NCI-H187 (cell line): ENCODE data around the gene VPS72.

Source experiments
- DNase-seq, 2 experiments: peaks; one replicate each; lab custom pipeline; 2025; lab: John Stamatoyannopoulos, UW

VPS72 gene

DNA sequence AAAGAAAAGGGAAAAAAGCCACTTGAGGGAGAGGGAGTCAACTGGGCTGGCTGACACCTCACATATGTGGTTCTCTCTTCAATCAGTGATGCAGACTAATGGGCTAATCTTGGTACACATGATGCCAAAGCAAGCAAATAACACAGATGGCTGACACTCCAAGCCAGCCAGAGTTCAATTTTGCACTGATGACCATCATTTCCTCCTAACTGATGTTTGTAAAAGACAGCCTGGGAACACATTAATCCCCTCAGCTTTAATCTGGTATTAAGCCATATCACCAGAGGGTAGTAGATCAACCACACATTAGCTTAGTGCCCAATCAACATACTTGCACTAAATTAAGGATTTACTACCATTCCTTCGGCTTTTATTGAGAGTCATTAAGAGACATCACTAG, 2.8 kb downstream of the VPS72 start:
- DNase-seq = no peak

DNA sequence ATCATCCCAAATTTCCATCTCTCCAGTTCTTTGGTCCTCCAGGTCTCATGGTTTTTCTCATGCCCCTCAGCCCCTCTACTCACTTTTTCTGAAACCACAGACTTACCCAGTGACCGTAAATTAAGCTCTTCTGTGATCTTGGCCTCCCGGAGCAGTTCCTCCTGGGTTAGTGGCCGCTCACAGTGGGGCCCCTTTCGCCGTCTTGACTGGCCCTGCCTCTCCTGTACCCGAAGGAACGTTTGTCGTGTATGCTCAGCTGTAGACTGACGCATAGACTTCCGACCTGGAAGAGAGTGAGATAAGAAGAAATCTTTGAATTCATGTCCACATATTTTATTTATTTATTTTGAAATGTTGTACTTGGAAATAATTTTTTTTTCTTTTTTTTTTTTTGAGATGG, 5.8 kb downstream of the VPS72 start:
- no peak for DNase-seq

DNA sequence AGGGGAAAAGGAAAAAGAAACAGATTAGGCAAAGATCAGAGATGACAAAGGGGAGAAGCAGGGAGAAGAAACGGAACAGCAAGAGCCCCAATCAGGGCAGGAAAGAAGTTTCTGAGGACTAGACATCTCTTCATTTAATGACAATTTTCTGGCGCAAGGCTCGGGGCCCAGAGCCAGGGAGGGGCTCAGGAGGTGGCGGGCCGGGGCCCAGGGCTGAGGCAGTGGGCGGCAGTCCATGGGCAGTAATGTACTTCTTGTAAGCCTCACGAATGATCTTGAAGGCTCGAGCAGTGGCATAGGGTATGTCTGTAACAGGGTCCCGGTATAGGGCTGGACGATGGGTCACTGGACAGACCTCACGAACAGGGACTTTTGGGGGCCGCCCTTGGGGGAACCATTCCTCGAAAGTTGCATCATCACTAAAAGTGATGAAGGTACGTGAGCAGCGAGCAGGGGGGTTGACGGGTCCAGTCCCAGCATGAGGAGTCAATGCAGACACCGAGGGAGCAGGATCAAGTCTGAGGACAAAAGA, 13.4 kb downstream of the VPS72 start:
- no peak for DNase-seq

DNA sequence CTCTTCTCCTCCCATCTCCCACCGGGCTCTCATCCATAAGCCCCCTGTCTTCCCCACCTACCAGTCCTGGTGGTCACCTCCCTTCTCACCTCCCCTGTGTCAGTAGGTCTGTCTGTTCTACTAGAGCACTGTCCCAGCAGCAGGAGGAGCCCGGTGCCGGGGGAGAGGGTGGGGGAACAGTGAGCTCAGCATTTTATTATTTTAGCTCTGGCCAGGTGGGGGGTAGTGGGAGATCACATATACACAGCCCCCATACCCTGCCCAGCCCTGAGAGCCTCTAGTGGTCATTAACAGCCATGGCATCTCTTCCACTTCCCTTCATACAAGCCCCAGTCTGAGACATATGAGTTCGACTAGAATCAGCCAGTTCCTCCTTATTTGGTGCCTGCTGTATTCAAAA, 14.1 kb downstream of the VPS72 start, which contains the start of gene TMOD4:
TMOD4 (minus strand) TSS at position 119 of the 400 bp plus-strand sequence. CDS start 1,106 bp downstream, outside the sequence.
- DNase-seq = no peak

DNA sequence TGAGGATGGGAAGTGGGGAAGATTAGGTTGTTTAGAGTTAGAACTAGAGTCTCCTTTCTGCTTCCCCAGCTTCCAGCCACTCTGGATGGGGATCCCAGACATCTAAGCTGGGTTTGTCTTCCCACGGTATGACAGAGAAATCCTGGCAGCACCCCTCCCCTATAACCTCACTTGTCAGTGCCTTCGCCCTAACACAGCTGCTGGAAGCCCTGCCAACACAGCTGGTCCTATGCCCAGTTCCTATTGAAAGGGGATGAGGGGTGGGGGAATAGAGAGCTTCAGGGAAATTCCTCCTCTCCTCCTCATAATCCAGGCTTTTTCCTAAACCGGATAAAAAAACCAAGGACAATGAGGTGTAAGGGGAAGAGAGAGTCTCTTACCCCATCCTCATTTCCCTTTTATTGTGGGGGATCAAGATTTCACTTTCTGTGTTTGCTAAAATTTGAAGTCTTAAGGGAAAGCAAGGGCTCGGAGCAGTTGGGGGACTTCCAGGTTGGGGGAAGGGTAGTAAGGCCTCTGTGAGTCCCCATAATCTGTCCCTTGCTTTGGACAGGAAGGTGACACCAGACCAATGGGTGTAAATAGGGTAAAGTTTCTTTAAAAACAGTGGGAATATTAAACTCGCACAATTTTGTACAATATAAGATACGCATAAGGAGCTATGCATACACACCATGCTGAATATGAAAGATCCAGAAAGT, 14.8 kb downstream of the VPS72 start:
- no peak for DNase-seq

DNA sequence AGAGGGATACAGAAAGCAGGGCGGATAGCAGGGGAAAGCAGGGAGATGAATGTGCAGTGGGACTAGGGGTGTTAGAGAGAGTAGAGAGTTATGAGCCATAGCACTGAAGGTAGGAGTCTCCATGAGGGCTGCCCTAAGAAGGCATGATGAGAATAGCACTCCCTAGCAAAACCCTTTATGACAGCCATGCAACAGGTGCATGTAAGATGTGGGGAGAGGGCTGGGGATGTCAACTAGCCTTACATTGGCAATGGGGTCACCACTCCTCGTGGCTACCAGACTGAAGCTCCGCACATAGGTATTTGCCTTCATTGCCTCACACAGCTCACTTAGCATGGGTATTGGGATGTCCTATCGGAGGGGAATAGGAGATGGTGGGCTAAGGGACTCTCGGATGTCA, 18.8 kb downstream of the VPS72 start:
- no peak for DNase-seq

DNA sequence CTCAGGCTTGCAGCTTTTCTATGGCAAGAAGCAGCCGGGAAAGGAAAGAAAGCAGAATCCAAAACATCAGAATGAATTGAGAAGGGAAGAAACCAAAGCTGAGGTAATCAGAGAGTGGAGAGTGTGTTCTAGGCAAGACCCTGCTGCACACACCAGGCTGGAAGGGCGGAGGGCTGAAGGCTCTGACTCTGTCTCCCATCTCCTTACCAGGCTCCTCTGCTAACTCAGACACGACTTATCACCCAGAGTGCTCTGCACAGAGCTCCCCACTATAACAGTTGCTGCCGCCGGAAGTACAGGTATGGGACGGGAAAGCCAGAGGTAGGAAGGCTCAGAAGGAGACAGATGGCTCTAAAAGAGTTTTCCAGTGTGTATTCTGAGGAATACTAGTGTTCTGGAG, 22.9 kb downstream of the VPS72 start:
- DNase-seq = no peak

DNA sequence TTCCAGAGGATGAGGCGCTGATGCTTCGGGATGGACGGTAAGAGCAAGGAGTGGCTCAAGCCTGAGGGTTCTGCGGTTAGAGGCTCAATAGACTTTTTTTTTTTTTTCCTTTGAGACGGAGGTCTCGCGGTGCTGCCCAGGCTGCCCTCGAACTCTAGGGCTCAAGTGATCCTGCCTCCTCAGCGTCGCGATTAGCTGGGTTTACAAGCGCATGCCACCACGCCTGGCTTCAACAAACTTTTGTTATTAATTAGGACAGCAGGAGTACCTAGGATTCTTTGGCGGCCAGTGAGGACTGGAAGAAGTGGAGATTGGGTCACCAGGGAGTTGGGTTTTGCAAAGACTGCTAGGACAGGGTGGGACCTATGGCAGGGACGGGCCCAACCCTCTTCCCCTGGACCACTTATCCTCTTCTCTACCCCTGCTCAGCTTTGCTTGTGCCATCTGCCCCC, 23.5 kb downstream of the VPS72 start:
- no peak for DNase-seq

DNA sequence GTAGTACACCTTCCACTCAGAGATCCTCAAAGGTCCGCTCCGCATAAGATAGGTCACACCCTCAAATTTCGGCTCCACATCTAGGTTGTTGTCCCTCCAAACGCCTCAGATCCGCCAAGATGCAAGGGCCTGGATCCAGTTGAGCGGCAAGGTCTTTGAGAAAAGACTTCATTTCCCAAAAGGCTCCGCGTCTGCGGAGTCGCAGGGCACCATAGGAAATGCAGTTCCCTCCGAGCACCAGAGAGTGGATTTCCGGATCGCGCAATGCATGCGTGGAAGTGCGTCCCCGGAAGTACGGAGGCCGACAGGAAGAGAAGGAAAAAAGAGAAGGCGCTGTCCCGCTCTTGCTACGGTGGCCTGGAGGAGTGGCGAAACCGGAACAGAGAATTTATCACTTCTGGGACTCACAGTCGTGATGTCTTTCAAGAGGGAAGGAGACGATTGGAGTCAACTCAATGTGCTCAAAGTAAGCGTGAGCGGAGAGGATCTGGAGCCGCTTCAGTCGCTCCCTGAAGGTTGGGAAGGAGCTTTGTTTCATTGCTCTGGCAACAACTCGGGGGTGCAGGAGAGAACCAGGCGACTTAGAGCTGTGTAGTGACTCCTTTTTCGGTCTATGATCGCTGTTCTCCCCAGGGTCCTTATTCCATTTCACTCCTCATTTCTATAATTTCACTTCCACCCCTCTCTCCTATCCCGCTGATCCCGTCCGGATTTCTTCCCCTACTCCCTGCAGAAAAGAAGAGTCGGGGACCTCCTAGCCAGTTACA, 24.1 kb downstream of the VPS72 start, which contains the start of the genes LYSMD1 and SCNM1:
LYSMD1 (minus strand) TSS at position 165 of the 767 bp plus-strand sequence. CDS start 644 bp downstream, outside the sequence.
SCNM1 (plus strand) TSS at position 407 of the 767 bp plus-strand sequence; CDS start at position 416, 9 bp downstream.
- peak; percentile 98 to 99 for DNase-seq

DNA sequence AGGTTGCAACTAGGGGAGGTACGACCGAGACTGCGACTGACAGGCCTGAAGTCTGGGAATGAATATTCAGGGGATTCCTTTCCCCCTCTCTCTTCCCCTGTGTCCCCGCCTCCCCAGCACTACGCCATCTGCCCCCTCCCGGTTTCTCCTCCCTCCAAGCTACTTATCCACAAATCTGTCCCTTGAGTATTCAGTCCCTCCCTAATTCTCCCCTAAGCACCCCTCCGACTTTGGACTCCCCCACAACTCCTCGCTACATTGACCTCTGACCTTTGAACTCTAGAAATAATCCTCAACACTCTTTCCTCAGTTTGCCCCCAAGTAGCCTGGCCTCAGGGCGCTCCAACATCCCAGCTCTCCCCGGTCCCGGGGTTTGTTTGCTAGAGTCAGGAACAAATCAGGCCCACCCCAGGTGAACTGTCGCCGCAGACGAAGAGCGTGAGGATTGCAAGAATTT, 24.7 kb downstream of the VPS72 start:
- no peak for DNase-seq

DNA sequence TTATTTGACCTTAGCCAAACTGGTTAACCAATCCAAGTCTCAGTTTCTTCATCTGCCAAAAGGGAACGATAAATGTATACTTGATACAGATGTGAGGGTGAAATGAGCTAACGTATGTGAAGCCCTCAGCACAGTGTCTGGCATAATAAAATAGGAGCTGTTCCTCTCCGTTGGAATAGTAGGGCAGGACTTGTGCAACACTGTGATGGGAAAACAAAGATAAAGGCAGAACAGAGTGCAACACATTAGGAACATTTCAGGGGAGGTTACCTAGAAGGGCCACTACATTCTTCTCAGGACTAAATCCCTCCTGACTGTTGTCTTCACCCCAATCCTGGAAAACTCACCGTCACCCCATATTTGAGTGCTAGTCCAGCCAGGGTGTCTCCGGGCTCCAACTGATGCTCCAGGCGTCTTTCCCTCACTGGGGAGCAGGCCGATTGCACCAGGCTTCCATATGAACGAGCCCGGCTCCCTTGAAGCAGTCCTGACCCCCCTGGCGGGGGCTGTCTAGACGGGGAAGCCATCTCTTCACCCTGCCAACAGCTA, 25.2 kb downstream of the VPS72 start:
- DNase-seq = no peak

DNA sequence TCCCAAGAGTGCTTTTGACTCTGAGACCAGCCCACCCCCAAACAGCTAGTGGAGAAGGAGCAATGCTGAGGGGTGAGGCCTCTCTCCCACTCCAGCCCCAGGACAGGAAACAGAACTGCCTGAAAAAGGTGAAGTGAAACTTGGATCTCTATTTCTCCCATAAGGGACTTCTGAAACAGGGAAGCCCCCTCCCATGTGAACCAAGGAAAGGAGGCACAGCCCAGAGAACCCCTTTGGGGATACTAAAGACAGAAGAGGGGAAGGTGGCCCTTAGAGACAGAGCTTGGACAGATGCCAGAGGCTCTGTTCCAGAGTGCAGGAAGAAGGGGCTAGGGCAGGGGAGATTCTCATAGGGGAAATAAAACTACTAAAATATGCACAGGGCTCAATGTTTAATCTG, 30.6 kb downstream of the VPS72 start:
- no peak for DNase-seq

DNA sequence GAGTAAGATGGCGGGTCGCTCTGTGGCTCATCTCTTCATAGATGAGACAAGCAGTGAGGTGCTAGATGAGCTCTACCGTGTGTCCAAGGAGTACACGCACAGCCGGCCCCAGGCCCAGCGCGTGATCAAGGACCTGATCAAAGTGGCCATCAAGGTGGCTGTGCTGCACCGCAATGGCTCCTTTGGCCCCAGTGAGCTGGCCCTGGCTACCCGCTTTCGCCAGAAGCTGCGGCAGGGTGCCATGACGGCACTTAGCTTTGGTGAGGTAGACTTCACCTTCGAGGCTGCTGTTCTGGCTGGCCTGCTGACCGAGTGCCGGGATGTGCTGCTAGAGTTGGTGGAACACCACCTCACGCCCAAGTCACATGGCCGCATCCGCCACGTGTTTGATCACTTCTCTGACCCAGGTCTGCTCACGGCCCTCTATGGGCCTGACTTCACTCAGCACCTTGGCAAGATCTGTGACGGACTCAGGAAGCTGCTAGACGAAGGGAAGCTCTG, 31.2 kb downstream of the VPS72 start:
- DNase-seq = no peak

DNA sequence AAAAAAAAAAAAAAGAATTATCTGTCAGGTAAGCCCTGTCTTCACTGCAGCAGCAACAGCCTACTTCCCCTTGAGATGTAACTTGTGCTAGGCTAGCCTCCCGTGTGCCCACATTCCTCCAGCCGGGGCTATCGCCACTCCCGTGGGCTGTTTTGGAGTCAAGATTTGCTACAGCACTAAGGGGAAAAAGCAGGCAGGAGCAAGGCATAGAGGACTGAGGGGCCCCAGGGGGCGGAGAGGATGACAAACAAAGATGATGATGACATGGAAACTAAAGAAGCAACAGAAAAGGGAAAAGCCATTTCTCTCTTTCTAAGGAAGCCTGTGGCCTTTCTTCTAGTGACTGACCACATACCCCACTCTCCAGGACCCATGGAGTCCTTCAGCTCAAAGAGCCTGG, 31.7 kb downstream of the VPS72 start:
- DNase-seq = no peak

DNA sequence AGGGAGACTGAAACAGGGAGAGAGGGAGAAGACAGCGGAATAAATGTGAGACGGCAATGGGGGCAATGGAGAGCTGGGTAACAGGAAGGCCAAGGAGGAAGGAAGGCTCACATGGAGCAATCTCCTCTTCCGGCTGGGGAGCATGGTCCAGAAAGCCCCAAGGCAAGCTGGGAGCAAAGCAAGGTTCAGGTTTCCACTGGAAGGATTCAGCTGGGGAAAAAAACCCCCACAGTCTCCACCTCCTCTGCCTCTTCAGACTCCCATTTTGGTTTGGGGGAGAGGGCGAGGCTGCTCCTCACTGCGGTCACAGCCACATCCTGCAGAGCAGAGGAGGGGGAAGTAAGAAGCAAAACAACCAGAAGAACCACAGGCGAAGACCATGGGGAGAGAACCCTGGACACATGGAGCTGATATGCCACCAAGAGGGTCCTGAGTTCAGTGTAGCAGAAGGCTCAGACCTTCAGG, 32.9 kb downstream of the VPS72 start:
- no peak for DNase-seq

DNA sequence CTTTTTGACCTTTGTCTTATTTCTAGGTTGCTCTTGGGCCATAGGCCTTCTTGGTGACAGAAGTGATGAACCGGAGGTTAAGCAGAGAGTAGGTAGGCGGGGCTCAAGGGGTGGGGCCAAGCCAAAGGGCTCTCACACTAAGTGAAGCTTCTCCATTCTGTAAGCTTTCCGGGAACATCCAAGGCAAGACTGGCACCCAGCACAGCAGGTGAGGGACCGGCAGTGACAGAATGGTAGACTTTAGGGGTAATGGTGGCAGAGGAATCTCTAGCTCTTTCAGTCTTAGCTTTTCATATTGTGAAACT, 33.5 kb downstream of the VPS72 start, which contains the start of gene TNFAIP8L2:
TNFAIP8L2 (plus strand) TSS at position 135 of the 305 bp plus-strand sequence. CDS start 2,049 bp downstream, outside the sequence.
- DNase-seq = no peak

DNA sequence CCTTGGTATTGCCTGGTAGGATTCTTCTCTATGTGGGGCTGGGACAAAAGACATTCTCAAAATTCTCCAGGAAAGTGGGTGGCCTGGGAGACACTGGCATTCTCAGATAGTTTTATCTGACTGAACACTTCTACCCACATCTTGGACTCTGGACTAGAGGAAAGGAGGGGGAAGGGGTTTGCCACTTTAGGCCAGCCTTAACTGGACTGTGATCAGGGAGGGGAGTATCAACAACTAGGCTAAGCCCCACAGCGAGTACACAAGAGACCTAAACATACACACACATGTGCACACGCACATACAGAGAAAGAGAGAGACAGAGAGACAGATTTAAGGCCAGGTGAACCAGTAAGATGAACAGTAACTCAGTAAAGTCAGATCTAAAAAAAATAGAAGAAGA, 42.3 kb downstream of the VPS72 start:
- no peak for DNase-seq

DNA sequence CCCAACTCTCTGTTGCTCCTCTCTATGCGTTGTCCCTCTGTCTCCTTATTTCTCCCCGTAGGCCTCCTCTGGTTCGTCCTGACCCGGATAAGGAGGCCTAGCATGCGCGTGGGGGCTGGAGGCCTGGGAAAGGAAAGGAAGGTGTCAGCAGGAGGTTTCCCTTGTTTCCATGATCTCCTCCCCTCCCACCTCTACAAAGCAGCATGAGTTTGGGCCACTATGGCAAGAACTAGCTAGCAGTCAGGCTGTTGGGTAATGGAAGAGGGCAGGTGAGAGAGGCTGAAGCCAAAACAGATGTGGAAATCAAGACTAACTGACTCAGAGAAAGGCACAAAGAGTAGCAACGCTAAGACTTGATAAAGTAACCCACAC, 42.9 kb downstream of the VPS72 start:
- DNase-seq = no peak

DNA sequence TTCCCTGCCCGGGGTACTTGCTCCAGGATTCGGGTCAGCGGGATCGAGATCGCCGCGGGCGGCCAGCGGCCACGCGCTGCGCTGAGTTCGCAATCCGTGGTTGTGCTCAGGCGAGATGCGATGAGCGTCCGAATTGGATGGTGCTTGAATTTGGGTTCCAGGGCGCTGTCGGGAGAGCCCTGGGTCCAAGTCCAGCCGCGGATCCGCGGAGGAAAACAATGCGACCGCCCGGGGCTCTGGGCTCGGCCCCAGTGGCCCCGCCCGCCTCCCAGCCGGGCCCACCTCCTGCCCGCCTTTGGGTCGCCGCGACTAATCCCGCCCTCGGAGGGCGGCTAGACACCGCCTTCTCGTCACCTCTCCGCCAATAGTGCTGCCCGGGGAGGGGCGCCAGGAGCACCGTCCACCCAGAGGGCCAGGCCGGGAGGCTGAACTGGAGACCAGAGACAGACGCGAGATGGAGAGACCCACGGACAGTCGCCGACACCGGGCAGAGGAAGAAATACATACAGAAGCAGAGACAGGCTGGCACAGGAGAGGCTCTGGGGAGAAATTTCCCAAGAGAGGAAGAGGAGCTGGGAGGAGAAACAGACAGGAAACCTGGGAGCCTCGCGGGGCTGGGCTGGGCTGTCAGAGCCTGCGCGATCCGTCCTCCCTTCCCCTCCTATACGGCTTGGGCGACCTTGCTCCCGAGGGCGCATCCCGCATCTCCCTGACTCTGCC, 43.4 kb downstream of the VPS72 start, which contains the start of gene SEMA6C:
SEMA6C (minus strand) TSS at position 220 of the 720 bp plus-strand sequence. CDS start 4,010 bp downstream, outside the sequence.
- DNase-seq = peak; percentile 95 to 97

DNA sequence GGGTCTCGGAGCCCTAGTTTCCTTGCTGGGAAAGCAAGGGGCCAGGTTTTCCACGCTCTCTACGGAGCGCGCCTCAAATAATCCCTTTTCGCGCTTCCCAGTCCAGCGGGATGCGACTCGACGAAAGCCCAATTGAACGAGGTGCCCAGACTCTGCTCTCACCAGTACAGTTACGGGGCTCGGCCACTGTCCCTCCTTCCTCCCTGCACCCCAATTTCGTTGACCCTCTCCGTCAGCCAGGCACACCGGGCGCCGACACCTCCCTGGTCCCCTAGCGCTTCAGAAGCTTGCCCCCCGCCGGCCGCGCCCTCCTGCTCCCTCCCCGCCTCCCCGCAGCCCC, 44.0 kb downstream of the VPS72 start:
- no peak for DNase-seq

DNA sequence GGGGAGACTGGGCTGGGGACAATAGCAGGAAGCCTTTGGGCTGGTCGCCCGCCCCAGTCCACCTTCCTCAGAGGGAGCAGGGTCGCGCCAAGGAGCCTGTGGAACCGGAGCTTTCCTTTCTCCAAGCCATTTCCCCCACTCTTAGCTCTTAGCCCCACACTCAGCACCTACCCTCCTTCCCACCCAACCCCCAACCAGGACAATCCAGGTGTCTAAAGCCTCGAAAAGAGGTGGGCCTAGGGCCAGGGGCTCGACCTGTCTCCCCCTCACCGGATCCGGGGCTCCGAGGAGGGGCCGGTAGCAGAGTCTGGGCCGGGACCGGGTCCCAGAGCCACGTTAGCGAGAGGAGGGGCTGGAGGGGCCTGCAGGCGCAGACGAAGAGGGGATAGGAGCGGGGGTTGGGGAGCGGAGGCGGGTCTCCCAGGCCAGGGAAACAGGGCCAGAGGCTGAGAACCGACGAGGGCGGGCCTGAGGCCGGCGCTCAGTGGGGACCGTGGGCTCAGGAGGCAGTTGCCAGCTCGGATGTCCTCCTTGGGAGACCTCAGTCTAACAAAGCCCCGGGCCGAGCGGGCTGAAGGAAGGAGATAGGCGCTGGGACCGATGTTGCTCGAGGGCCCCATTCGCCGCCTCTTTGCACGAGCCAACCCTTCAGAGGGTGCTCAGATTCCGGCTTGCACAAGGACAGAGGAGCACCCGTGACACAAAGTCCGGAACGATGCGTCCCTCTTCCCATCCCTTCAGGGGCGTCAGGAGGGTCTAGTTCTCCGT, 44.5 kb downstream of the VPS72 start:
- no peak for DNase-seq
